DOHH2 (cell line): ENCODE results near the gene PRDM1.

Experiments used
- CTCF ChIP-seq: fragments of 200-600 bp; sonication (generic); IDR thresholded peaks from one replicate; pipeline ENCODE4 v1.5.1; 2014; ENCODE audit warnings: antibody characterized with exemption, mild to moderate bottlenecking, low read depth, low read length; ENCODE audit not compliant: poor library complexity, severe bottlenecking
- EZH2phosphoT487 ChIP-seq: fragments of 200-600 bp; sonication (generic); IDR thresholded peaks from 2 replicates; pipeline ENCODE4 v1.6.1; 2017; ENCODE audit warnings: borderline replicate concordance, mild to moderate bottlenecking, antibody characterized with exemption, low read length, moderate library complexity, mixed read lengths

GRCh38 chr6:106081715-106082114 lies 4.4 kb upstream of the PRDM1 start:
- TF ChIP-seq CTCF, result no peak
- no peak for TF ChIP-seq EZH2phosphoT487
